SK-N-MC (cell line): ENCODE data around the gene GPR27.

ENCODE experiments used
- DNase-seq: peaks from one replicate; pipeline ENCODE4 v3.0.0-alpha.2; 2011; ENCODE audit warnings: low read depth, low spot score
- H3K27ac ChIP-seq: fragments of 200-600 bp; sonication (generic); 2 replicates; pipeline ENCODE4 v1.5.1; 2016; ENCODE audit warnings: mixed run types
- H3K36me3 ChIP-seq: fragments of 200-600 bp; sonication (generic); 2 replicates; pipeline ENCODE4 v1.6.1; 2017; ENCODE audit warnings: antibody characterized with exemption, low read length, mixed read lengths; ENCODE audit not compliant: insufficient read depth
- H3K4me3 ChIP-seq: fragments of 200-600 bp; sonication (generic); 2 replicates; pipeline ENCODE4 v1.5.1; 2016
- H3K9ac ChIP-seq: fragments of 200-600 bp; sonication (generic); 2 replicates; pipeline ENCODE4 v1.8.0; 2017; ENCODE audit warnings: mixed run types, mixed read lengths; ENCODE audit not compliant: insufficient read length
- H3K9me3 ChIP-seq: fragments of 200-600 bp; sonication (generic); 2 replicates; pipeline ENCODE4 v1.6.1; 2017; ENCODE audit warnings: low read depth, mild to moderate bottlenecking, antibody characterized with exemption, low read length, moderate library complexity, mixed read lengths
- EZH2 ChIP-seq: fragments of 200-600 bp; sonication (generic); IDR thresholded peaks from one replicate; pipeline ENCODE4 v1.6.1; 2017; ENCODE audit warnings: antibody characterized with exemption
- FOXP2 ChIP-seq: optimal IDR thresholded peaks from 2 replicates; pipeline ENCODE3; 2011; ENCODE audit warnings: mild to moderate bottlenecking, moderate library complexity; ENCODE audit not compliant: insufficient read depth; ENCODE audit errors: extremely low read length, control extremely low read depth
- POLR2AphosphoS5 ChIP-seq: IDR thresholded peaks from 2 replicates; pipeline ENCODE4 v1.6.1; 2012; ENCODE audit warnings: mild to moderate bottlenecking, low read depth, low read length, borderline replicate concordance

The GPR27 gene

GRCh38 chr3:71713041-71713440 lies 40.6 kb upstream of the GPR27 start:
- Histone ChIP-seq H3K36me3 (no peaks in the 10 kb centered on the region), H3K27ac (no peak overlapping the region), H3K9me3 (no peaks in the 10 kb centered on the region), H3K9ac (no peak overlapping the region), H3K4me3 (no peak overlapping the region)
- TF ChIP-seq EZH2 = no peak
- no peak for TF ChIP-seq POLR2AphosphoS5
- no peak for TF ChIP-seq FOXP2
- no peak for DNase-seq

GRCh38 chr3:71714595-71714994 lies 39.1 kb upstream of the GPR27 start:
- no peak overlapping the region for H3K27ac ChIP-seq
- no peak for DNase-seq
- no peaks in the 10 kb centered on the region for H3K36me3 ChIP-seq
- no peak for TF ChIP-seq FOXP2
- no peak for TF ChIP-seq POLR2AphosphoS5
- H3K9me3 ChIP-seq = no peaks in the 10 kb centered on the region
- no peak overlapping the region for H3K4me3 ChIP-seq
- H3K9ac ChIP-seq = no peak overlapping the region

- TF ChIP-seq FOXP2 = no peak
- TF ChIP-seq EZH2 = no peak
- no peak for TF ChIP-seq POLR2AphosphoS5
- no peak overlapping the region for H3K9ac ChIP-seq
Measured at GRCh38 chr3:71718072-71718471, 35.6 kb upstream of the GPR27 start.

GRCh38 chr3:71721002-71721401 lies 32.7 kb upstream of the GPR27 start:
- Histone ChIP-seq H3K9ac (no peak overlapping the region), H3K27ac (no peak overlapping the region), H3K4me3 (no peak overlapping the region), H3K36me3 (no peaks in the 10 kb centered on the region), H3K9me3 (no peaks in the 10 kb centered on the region)
- no peak for DNase-seq
- TF ChIP-seq EZH2 (no peak), POLR2AphosphoS5 (no peak), FOXP2 (no peak)

More at GRCh38 chr3:71718072-71718471, 35.6 kb upstream of the GPR27 start:
- H3K4me3 ChIP-seq = no peak overlapping the region
- H3K36me3 ChIP-seq = no peaks in the 10 kb centered on the region
- H3K27ac ChIP-seq = no peak overlapping the region
- no peak for DNase-seq
- no peaks in the 10 kb centered on the region for H3K9me3 ChIP-seq

GRCh38 chr3:71721651-71722157 lies 32.0 kb upstream of the GPR27 start:
- Histone ChIP-seq H3K9ac (no peak overlapping the region), H3K27ac (no peak overlapping the region), H3K4me3 (no peak overlapping the region), H3K36me3 (no peaks in the 10 kb centered on the region), H3K9me3 (no peaks in the 10 kb centered on the region)
- DNase-seq = no peak
- TF ChIP-seq FOXP2 (no peak), POLR2AphosphoS5 (no peak), EZH2 (no peak)

GRCh38 chr3:71722693-71723092 lies 31.0 kb upstream of the GPR27 start:
- no peaks in the 10 kb centered on the region for H3K9me3 ChIP-seq
- TF ChIP-seq POLR2AphosphoS5 = no peak
- no peak for TF ChIP-seq EZH2
- no peak for TF ChIP-seq FOXP2
- DNase-seq = no peak

GRCh38 chr3:71723452-71724170 lies 30.0 kb upstream of the GPR27 start:
- Histone ChIP-seq H3K27ac (no peak overlapping the region), H3K36me3 (no peaks in the 10 kb centered on the region), H3K9ac (no peak overlapping the region), H3K4me3 (no peak overlapping the region), H3K9me3 (no peaks in the 10 kb centered on the region)
- no peak for DNase-seq
- TF ChIP-seq FOXP2 (no peak), POLR2AphosphoS5 (no peak), EZH2 (no peak)

More at GRCh38 chr3:71722693-71723092, 31.0 kb upstream of the GPR27 start:
- Histone ChIP-seq H3K9ac (no peak overlapping the region), H3K4me3 (no peak overlapping the region), H3K36me3 (no peaks in the 10 kb centered on the region), H3K27ac (no peak overlapping the region)

GRCh38 chr3:71724171-71724453 lies 29.5 kb upstream of the GPR27 start:
- no peak overlapping the region for H3K9ac ChIP-seq
- no peak for DNase-seq
- H3K4me3 ChIP-seq = peak overlapping the region; percentile 73; the same call in 1 of the 2 replicates

More at GRCh38 chr3:71724171-71724453, 29.5 kb upstream of the GPR27 start:
- Histone ChIP-seq H3K9me3 (no peaks in the 10 kb centered on the region), H3K36me3 (no peaks in the 10 kb centered on the region), H3K27ac (no peak overlapping the region)
- no peak for TF ChIP-seq EZH2
- no peak for TF ChIP-seq FOXP2
- TF ChIP-seq POLR2AphosphoS5 = no peak
